Immature natural killer cell (primary cell): ENCODE measurements around the gene ENHO. TPM values are rescaled to one million over a fixed set of nuclear protein-coding genes. Genes with fewer than 3 reads are reported as not detected.

Experiments
- DNase-seq, 3 donors: peaks; one replicate each; pipeline ENCODE4 v3.0.0; 2022; ENCODE audit warnings: mixed read lengths in 1 of 3
- H3K27ac Mint-ChIP-seq, 6 donors: one replicate each; pipeline ENCODE4 v1.8.0; 2020; ENCODE audit warnings: mixed read lengths in 6 of 6, mild to moderate bottlenecking in 5 of 6, inconsistent platforms in 4 of 6, moderate library complexity in 3 of 6
- H3K27me3 Mint-ChIP-seq, 3 donors: one replicate each; pipeline ENCODE4 v1.8.0; 2020 to 2021; ENCODE audit warnings: low read depth in 3 of 3, mild to moderate bottlenecking in 3 of 3, mixed read lengths in 3 of 3, moderate library complexity in 3 of 3, inconsistent platforms in 1 of 3
- H3K36me3 Mint-ChIP-seq, 3 donors: one replicate each; pipeline ENCODE4 v1.8.0; 2020; ENCODE audit warnings: mixed read lengths in 3 of 3, inconsistent platforms in 2 of 3, mild to moderate bottlenecking in 2 of 3
- H3K4me1 Mint-ChIP-seq, 2 donors: one replicate each; pipeline ENCODE4 v1.8.0; 2020; ENCODE audit warnings: inconsistent platforms in 2 of 2, mild to moderate bottlenecking in 2 of 2, mixed read lengths in 2 of 2, moderate library complexity in 1 of 2
- H3K4me3 Mint-ChIP-seq, 5 donors: one replicate each; pipeline ENCODE4 v1.8.0; 2020; ENCODE audit warnings: mild to moderate bottlenecking in 5 of 5, mixed read lengths in 5 of 5, inconsistent platforms in 3 of 5, moderate library complexity in 3 of 5
- H3K9me3 Mint-ChIP-seq, 6 donors: one replicate each; pipeline ENCODE4 v1.8.0; 2020; ENCODE audit warnings: mild to moderate bottlenecking in 6 of 6, mixed read lengths in 6 of 6, inconsistent platforms in 4 of 6, moderate library complexity in 3 of 6
- polyA plus RNA-seq, 3 donors: library from polyadenylated mRNA; unstranded; fragments of 300-500 nt; fragmentation: Illumina TruSeq; gene quantifications; one replicate each; pipeline ENCODE4 v1.2.3, GENCODE V29; 2021

Gene ENHO
- polyA plus RNA-seq, 3 donors from 2014 or later: 1.00 to 11.3 (median 9.2) TPM

GRCh38 chr9:34502471-34502870, 20.3 kb downstream of the ENHO start:
- H3K27ac Mint-ChIP-seq: no peak overlapping the region
- H3K4me3 Mint-ChIP-seq: no peak overlapping the region
- DNase-seq: no peak
- no peaks in the 10 kb centered on the region for H3K4me1 Mint-ChIP-seq
- no peaks in the 10 kb centered on the region for H3K36me3 Mint-ChIP-seq
- H3K9me3 Mint-ChIP-seq: peaks cover 0 to 2% (median 0%) of the 10 kb centered on the region in 6 donors
- H3K27me3 Mint-ChIP-seq: peaks cover 5 to 7% (median 5%) of the 10 kb centered on the region in 3 donors

- no peaks in the 10 kb centered on the region for H3K36me3 Mint-ChIP-seq
- H3K27me3 Mint-ChIP-seq: peaks cover 5 to 7% (median 5%) of the 10 kb centered on the region in 3 donors
- peaks cover 0 to 2% (median 0%) of the 10 kb centered on the region in 6 donors for H3K9me3 Mint-ChIP-seq
- no peak for DNase-seq
- H3K4me3 Mint-ChIP-seq: no peak overlapping the region
- no peak overlapping the region for H3K27ac Mint-ChIP-seq
- no peaks in the 10 kb centered on the region for H3K4me1 Mint-ChIP-seq
Observed at GRCh38 chr9:34501889-34502425, 20.8 kb downstream of the ENHO start.

- Mint-ChIP-seq H3K4me3 (no peak overlapping the region), H3K4me1 (no peaks in the 10 kb centered on the region), H3K36me3 (no peaks in the 10 kb centered on the region), H3K27ac (no peak overlapping the region), H3K27me3 (peaks cover 5 to 7% (median 5%) of the 10 kb centered on the region in 3 donors), H3K9me3 (peaks cover 0 to 2% (median 0%) of the 10 kb centered on the region in 6 donors)
- DNase-seq: no peak
Observed at GRCh38 chr9:34501372-34501771, 21.4 kb downstream of the ENHO start.

- no peaks in the 10 kb centered on the region for H3K4me1 Mint-ChIP-seq
- peaks cover 0 to 2% (median 0%) of the 10 kb centered on the region in 6 donors for H3K9me3 Mint-ChIP-seq
- H3K36me3 Mint-ChIP-seq: no peaks in the 10 kb centered on the region
- peak; percentile 55 to 62 (median 56) for DNase-seq
- H3K4me3 Mint-ChIP-seq: no peak overlapping the region
- no peak overlapping the region for H3K27ac Mint-ChIP-seq
- H3K27me3 Mint-ChIP-seq: peaks cover 5 to 7% (median 5%) of the 10 kb centered on the region in 3 donors
Observed at GRCh38 chr9:34500623-34501267, 22.0 kb downstream of the ENHO start.

GRCh38 chr9:34499076-34499475, 23.7 kb downstream of the ENHO start:
- no peaks in the 10 kb centered on the region for H3K36me3 Mint-ChIP-seq
- no peak overlapping the region for H3K27ac Mint-ChIP-seq
- peaks cover 2 to 5% (median 4%) of the 10 kb centered on the region in 3 donors for H3K27me3 Mint-ChIP-seq
- H3K9me3 Mint-ChIP-seq: peaks cover 0 to 2% (median 0%) of the 10 kb centered on the region in 6 donors
- H3K4me3 Mint-ChIP-seq: no peak overlapping the region
- no peak for DNase-seq
- H3K4me1 Mint-ChIP-seq: no peaks in the 10 kb centered on the region

- H3K4me3 Mint-ChIP-seq: no peak overlapping the region
- peaks cover 0 to 2% (median 0%) of the 10 kb centered on the region in 6 donors for H3K9me3 Mint-ChIP-seq
- no peak overlapping the region for H3K27ac Mint-ChIP-seq
- H3K36me3 Mint-ChIP-seq: no peaks in the 10 kb centered on the region
- H3K4me1 Mint-ChIP-seq: no peaks in the 10 kb centered on the region
- peaks cover 2 to 5% (median 4%) of the 10 kb centered on the region in 3 donors for H3K27me3 Mint-ChIP-seq
- no peak for DNase-seq
Observed at GRCh38 chr9:34498553-34498952, 24.2 kb downstream of the ENHO start.

GRCh38 chr9:34496149-34496712, 26.6 kb downstream of the ENHO start:
- Mint-ChIP-seq H3K4me3 (no peak overlapping the region), H3K27ac (no peak overlapping the region), H3K9me3 (peaks cover 0 to 2% (median 0%) of the 10 kb centered on the region in 6 donors), H3K27me3 (peaks cover 2 to 5% (median 4%) of the 10 kb centered on the region in 3 donors), H3K4me1 (no peaks in the 10 kb centered on the region), H3K36me3 (no peaks in the 10 kb centered on the region)
- no peak for DNase-seq

GRCh38 chr9:34493972-34494535, 28.7 kb downstream of the ENHO start:
- Mint-ChIP-seq H3K36me3 (no peaks in the 10 kb centered on the region), H3K4me3 (no peak overlapping the region), H3K27me3 (peaks cover 2 to 4% (median 4%) of the 10 kb centered on the region in 3 donors), H3K4me1 (no peaks in the 10 kb centered on the region), H3K9me3 (peaks cover 0 to 2% (median 0%) of the 10 kb centered on the region in 6 donors), H3K27ac (no peak overlapping the region)
- peak; percentile 9 to 19 (median 15) for DNase-seq

GRCh38 chr9:34492051-34492450, 30.7 kb downstream of the ENHO start:
- H3K36me3 Mint-ChIP-seq: no peaks in the 10 kb centered on the region
- no peak overlapping the region for H3K4me3 Mint-ChIP-seq
- no peaks in the 10 kb centered on the region for H3K4me1 Mint-ChIP-seq
- H3K27ac Mint-ChIP-seq: no peak overlapping the region
- H3K27me3 Mint-ChIP-seq: peaks cover 5 to 6% (median 5%) of the 10 kb centered on the region in 3 donors
- H3K9me3 Mint-ChIP-seq: no peaks in the 10 kb centered on the region
- DNase-seq: no peak

- peaks cover 5 to 6% (median 6%) of the 10 kb centered on the region in 3 donors for H3K27me3 Mint-ChIP-seq
- DNase-seq: no peak
- H3K9me3 Mint-ChIP-seq: no peaks in the 10 kb centered on the region
- H3K4me1 Mint-ChIP-seq: no peaks in the 10 kb centered on the region
- no peaks in the 10 kb centered on the region for H3K36me3 Mint-ChIP-seq
- H3K27ac Mint-ChIP-seq: no peak overlapping the region
- no peak overlapping the region for H3K4me3 Mint-ChIP-seq
Observed at GRCh38 chr9:34491596-34491995, 31.2 kb downstream of the ENHO start.

- no peaks in the 10 kb centered on the region for H3K9me3 Mint-ChIP-seq
- no peaks in the 10 kb centered on the region for H3K36me3 Mint-ChIP-seq
- peaks cover 5 to 6% (median 6%) of the 10 kb centered on the region in 3 donors for H3K27me3 Mint-ChIP-seq
- no peak overlapping the region for H3K27ac Mint-ChIP-seq
- no peak overlapping the region for H3K4me3 Mint-ChIP-seq
- no peaks in the 10 kb centered on the region for H3K4me1 Mint-ChIP-seq
- DNase-seq: no peak
Observed at GRCh38 chr9:34490760-34491159, 32.0 kb downstream of the ENHO start.

- Mint-ChIP-seq H3K27ac (no peak overlapping the region), H3K4me3 (no peak overlapping the region), H3K4me1 (no peaks in the 10 kb centered on the region), H3K27me3 (peaks cover 5 to 6% (median 6%) of the 10 kb centered on the region in 3 donors), H3K9me3 (no peaks in the 10 kb centered on the region), H3K36me3 (no peaks in the 10 kb centered on the region)
- no peak for DNase-seq
Observed at GRCh38 chr9:34490360-34490759, 32.4 kb downstream of the ENHO start.

- no peaks in the 10 kb centered on the region for H3K4me1 Mint-ChIP-seq
- no peak overlapping the region for H3K27ac Mint-ChIP-seq
- peaks cover 6% of the 10 kb centered on the region in 3 donors for H3K27me3 Mint-ChIP-seq
- no peaks in the 10 kb centered on the region for H3K36me3 Mint-ChIP-seq
- DNase-seq: no peak
- H3K4me3 Mint-ChIP-seq: no peak overlapping the region
- no peaks in the 10 kb centered on the region for H3K9me3 Mint-ChIP-seq
Observed at GRCh38 chr9:34486572-34486971, 36.2 kb downstream of the ENHO start.

GRCh38 chr9:34485822-34486221, 37.0 kb downstream of the ENHO start:
- Mint-ChIP-seq H3K4me3 (no peak overlapping the region), H3K36me3 (no peaks in the 10 kb centered on the region), H3K4me1 (no peaks in the 10 kb centered on the region), H3K9me3 (no peaks in the 10 kb centered on the region), H3K27ac (no peak overlapping the region), H3K27me3 (peaks cover 6% of the 10 kb centered on the region in 3 donors)
- no peak for DNase-seq
